NOMO-1 treated with DMSO at 0.1 percent for 48 hours (cell line): ENCODE data around the gene ARMC10.
"Not testable (repeated sequence)": the region's sequence is repeated elsewhere in the genome, so short reads cannot be mapped to it uniquely, and the experiment has no call there.

ENCODE experiments used
- DNase-seq: peaks from one replicate; lab custom pipeline; 2025; ENCODE audit not compliant: unreplicated experiment; lab: John Stamatoyannopoulos, UW

Gene ARMC10

DNA sequence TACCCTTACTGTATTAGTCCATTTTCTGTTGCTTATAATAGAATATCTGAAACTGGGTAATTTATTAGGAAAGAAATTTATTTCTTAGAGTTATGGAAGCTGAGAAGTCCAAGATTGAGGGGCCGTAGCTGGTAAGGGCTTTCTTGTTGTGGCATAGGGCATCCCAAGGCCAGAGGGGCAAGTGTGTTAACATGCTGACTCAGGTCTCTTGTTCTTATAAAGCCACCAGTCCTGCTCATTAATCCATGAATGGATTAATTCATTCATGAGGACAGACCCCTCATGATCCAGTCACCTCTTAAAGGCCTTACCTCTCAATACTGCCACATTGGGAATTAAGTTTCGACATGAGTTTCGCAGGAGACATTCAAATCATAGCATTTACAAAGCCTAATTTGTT lies 2.4 kb downstream of the ARMC10 start:
- no peak for DNase-seq

DNA sequence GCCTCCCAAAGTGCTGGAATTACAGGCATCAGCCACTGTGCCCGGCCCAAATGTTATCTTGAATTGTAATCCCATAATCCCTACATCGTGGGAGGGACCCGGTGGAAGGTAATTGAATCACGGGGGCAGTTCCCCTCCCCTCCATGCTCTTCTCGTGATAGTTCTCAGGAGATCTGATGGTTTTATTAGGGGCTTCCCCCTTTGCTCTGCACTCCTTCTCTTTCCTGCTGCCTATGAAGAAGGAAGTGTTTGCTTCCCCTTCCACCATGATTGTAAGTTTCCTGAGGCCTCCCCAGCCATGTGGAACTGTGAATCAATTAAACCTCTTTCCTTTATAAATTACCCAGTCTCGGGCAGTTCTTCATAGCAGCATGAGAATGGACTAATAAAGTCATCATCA lies 3.3 kb downstream of the ARMC10 start:
- not testable (repeated sequence) for DNase-seq

DNA sequence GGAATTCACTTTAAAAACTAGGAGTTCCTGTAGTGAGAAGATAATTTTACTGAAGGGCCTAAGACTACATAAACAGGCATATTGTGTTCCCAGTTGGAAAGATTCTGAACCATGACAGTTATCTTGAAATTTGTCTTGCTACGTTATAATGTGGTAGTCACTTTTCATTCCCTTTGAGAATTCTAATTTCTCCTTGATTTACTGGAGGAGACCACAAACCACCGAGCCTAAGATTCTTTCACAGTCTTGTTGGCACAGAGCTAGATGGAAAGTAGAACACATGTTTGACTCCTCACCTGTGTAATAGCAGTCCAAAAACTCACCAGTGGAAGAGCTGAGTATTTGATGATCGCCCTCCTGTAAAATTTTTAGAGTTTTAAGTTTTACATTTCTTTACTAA lies 4.9 kb downstream of the ARMC10 start:
- no peak for DNase-seq

DNA sequence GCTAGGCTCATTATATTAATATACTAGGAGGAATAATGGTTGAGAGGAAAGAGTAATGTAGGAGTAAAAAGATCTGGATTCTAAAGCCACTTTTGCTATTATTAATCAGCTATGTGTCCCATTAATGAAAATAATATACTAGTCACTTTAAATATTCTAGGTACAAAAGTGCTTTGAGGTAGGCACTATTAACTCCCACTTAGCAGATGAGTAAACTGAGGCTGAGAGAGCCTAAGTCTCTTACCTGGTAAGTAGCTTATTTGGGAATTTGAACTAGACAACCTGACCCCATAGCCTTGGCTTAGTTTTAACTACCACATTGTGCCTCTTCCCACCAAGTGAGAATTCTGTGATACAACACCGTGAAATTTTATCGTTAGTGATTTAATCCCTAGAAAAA lies 6.0 kb downstream of the ARMC10 start:
- DNase-seq, result no peak

DNA sequence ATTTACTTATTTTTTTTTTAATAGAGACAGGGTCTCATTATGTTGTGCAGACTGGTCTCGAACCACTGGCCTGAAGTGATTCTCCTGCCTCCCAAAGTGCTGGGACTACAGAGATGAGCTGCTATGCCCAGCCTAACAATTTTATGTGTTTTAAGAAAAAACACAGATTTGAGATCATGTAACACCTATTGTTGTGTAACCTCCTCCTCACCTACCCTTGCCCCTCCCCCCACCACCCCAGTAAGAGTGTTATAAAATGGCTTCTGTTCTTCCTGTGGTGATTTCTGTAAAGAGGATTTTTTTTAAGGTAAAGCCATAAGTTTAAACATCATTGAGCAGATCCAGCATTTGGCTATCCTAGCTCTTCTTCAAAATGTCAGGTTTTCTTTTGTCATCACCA lies 7.6 kb downstream of the ARMC10 start:
- DNase-seq, result no peak

DNA sequence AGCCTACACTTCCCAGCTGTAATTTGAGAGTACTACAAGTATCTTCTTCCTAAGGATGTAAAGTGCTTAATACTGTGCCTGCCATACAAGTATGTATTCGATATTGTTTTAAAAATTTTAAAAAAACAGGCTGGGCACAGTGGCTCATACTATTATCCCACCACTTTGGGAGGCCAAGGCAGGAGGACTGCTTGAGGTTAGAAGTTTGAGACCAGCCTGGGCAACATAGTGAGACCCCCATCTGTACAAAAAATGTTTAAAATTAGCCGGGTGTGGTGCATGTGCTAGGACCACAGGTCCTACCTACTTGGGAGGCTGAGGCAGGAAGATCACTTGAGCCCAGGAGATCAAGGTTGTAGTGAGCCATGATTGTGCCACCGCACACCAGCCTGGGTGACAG lies 8.3 kb downstream of the ARMC10 start:
- no peak for DNase-seq

DNA sequence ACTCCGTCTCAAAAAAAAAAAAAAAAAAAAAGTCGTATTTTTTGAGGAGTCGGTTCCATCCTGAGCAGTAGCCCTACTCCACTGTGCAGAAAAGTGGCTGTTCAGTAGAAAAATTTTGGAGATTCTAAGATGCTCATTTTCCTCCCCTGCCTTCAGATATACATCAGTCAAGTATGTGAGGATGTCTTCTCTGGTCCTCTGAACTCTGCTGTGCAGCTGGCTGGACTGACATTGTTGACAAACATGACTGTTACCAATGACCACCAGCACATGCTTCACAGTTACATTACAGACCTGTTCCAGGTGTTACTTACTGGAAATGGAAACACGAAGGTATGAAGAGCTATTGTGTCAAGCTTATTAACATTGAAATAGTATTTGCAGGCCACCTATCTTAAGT lies 17.4 kb downstream of the ARMC10 start:
- not testable (repeated sequence) for DNase-seq

DNA sequence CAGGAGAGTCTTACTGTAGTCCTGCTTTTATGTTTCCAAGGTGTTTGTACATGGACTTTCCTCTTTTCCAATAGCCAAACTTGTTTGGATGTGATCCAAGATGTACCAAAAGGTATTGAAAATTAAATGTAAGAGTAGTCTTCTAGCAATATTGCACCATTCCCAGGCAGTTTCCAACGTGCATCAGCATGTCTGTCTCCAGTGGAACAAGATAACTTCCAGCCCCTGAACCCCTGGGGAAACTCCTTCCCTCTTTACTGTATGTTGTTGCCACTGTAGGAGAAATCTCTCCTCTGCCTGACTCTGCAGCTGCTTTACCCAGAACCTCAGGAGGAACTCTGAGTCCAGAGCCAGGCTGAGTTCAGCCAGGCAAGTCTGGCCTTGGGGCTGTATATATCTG lies 18.5 kb downstream of the ARMC10 start:
- no peak for DNase-seq

DNA sequence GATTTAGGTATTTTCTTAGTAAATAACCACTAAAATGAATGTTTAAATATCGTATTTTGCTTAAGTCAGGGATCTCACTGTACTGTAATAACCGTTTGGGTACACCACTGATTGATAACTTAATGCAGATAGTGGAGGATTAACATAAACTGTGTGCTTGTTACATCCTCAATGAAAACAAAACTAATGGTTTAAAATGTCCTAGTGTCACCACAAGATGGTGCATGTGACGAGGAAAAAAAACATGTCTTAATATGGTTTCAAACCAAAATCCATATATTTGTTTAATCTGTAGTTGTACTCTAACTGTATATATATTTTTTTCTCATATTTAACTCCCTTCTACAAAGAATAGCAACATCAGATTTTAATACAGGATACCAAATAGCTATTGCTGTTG lies 19.2 kb downstream of the ARMC10 start:
- no peak for DNase-seq

DNA sequence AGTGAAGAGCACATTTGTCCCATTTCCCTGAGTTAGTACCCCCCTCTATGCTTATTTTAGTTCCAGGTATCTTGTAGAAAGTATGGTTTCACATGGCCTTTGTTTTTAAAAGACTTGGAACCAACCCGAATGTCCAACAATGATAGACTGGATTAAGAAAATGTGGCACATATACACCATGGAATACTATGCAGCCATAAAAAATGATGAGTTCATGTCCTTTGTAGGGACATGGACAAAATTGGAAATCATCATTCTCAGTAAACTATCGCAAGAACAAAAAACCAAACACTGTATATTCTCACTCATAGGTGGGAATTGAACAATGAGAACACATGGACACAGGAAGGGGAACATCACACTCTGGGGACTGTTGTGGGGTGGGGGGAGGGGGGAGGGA lies 20.6 kb downstream of the ARMC10 start:
- not testable (repeated sequence) for DNase-seq

DNA sequence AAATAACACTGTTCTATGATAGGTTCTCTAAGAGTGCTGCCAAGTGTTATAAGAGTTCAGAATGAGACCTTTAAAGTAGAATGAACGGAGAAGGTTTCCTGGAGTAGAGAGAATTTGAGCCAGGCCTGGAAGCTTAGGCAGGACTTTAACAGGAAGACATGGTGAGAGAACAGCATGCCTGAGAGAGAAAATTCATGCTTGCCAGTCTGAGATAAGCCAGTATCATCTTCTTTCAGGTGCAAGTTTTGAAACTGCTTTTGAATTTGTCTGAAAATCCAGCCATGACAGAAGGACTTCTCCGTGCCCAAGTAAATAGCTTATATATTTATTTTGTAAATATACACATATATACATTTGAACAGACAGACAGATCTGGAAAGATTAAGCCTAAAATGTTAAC lies 22.1 kb downstream of the ARMC10 start:
- no peak for DNase-seq

DNA sequence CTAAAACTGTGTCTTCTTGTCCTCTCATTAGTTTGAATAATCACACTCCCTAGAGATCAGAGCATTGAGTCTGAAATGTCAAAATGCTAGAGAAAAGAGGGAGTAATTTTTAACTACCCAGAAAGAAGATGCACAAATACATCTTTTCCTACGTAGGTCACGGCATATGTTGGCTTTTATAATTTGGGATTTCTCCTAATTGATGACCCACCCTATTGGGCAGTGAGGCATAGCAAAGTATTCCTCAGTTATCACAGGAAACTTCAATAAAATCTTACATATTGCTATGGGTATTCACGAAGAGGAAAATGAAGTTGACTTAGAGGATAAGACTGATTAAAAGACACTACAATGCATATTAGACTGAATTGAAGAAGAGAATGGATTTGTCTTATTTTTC lies 25.4 kb downstream of the ARMC10 start:
- DNase-seq, result no peak

DNA sequence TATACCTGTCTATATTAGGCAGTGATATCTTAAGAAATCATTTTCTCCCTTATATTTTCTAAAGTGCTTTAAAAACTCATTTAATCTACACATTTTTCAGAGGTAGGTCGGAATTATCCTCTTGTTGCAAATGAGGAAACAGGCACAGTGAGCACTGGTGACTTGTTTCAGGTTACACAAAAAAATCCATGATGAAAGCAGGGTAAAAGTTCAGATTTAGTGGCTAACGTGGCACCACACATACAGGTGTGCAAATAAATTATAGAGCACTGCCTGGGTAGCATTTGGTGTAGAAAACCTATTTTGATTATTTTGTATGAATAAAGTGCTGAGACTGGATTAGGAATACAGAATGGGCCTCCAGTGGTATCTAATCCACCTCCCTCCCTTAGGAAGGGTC lies 26.6 kb downstream of the ARMC10 start:
- no peak for DNase-seq

DNA sequence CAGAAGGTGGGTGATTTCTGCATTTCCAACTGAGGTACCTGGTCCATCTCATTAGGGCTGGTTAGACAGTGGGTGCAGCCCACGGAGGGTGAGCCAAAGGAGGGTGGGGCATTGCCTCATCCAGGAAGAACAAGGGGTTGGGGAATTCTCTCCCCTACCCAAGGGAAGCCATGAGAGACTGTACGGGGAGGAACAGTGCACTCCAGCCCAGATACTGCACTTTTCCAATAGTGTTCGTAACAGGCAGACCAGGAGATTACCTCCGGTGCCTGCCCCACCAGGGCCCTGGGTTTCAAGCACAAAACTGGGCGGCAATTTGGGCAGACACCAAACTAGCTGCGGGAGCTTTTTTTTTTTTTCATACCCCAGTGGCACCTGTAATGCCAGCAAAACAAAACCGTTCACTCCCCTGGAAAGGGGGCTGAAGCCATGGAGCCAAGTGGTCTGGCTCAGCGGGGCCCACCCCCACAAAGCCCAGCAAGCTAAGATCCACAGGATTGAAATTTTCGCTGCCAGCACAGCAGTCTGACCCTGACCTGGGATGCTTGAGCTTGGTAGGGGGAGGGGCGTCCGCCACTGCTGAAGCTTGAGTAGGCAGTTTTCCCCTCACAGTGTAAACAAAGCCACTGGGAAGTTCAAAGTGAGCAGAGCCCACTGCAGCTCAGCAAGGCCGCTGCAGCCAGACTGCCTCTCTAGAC lies 31.2 kb downstream of the ARMC10 start:
- no peak for DNase-seq

DNA sequence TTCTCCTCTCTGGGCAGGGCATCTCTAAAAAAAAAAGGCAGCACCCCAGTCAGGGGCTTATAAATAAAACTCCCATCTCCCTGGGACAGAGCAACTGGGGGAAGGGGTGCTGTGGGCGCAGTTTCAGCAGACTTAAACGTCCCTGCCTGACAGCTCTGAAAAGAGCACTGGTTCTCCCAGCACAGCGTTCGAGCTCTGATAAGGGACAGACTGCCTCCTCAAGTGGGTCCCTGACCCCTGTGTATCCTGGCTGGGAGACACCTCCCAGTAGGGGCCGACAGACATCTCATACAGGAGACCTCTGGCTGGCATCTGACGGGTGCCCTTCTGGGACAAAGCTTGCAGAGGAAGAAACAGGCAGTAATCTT lies 31.7 kb downstream of the ARMC10 start:
- DNase-seq, result not testable (repeated sequence)

DNA sequence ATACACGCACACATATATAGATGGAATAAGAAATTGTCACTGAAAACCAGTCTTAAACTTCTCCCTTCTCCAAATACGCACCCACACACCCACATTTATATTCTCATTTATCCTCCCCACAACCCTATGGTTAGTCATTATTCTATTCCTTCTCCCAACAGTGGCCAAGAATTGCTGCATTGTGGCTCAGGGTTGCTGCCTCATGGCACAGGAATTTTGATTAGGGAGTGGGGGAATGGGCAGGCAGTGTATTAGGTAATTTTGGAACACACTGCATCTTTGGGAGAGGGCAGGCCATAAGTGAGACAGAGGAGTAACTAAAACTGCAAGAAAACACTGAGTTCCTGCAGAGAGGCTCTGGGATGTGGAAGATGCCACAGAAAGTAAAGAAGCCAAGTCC lies 38.2 kb downstream of the ARMC10 start:
- DNase-seq, result no peak

DNA sequence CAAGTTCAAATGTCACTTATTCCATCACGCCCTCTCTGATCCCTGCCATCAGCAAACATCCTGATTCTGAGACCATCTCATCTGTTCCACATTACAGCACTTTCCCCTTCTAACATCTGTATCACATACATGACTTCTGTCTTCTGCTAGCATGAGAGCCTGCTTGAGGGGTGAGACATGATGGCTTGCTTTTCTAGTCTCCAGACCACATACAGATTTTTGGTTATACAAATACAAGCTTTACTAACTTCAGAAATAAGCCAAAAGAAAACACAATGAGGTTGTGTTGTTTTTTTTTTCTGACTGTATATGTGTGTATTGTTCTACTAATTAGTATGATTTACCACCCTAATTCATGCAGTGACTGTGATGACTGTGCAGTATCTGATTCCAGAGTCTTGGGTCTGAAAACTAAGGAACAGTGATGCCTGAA lies 39.7 kb downstream of the ARMC10 start:
- no peak for DNase-seq

DNA sequence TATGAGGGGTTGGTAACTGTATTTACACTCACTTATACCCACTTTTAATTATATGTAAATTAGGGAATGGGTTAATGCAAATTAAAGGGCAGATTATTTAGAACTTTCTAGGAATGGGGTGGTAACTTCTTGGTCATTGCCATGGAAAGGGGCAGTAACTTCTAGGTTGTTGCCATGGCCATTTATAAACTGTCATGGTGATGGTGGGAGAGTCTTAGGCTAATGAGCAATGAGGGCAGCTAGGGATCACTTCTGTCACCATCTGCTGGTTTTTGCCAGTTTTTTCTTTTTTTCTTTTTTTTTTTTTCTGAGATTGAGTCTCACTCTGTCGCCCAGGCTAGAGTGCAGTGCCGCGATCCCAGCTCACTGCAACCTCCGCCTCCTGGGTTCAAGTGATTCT lies 40.8 kb downstream of the ARMC10 start:
- DNase-seq, result no peak

DNA sequence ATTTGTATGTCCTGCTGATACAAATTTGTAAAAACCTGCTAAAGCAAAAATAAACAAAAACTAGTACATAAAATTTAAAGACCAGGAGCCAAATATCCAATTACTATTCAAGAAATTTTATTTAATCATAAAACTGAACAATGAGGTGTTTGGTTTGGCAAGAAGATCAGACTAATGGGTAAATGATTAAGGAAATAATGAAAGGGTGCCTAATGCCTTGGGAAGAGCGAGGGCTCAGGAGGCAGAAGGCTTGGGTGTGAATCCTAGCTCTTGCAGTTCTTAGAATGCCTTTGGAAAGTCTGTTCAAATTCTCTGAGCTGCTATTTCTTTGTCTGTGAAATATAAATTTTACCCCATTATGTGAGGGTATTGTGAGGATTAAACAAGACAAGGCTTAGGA lies 41.6 kb downstream of the ARMC10 start:
- no peak for DNase-seq

DNA sequence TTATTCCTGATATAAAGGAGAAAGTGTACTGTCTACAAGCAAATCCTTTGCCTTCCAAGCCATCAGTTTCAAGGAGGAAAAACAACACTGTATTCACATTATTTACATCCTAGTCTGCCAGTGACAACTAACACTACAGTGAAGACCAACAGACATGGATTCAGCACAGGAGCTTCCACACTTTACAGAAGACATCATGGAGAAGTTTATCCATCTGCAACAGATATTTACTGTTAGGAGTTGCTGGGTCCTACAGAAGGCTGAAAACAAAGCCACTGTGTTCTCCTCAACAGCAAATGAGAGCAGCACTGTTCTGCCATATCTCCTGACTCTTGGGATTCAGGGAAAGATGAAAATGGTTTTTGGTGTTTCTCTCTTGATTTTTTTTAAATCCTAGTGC lies 42.1 kb downstream of the ARMC10 start:
- DNase-seq, result no peak

DNA sequence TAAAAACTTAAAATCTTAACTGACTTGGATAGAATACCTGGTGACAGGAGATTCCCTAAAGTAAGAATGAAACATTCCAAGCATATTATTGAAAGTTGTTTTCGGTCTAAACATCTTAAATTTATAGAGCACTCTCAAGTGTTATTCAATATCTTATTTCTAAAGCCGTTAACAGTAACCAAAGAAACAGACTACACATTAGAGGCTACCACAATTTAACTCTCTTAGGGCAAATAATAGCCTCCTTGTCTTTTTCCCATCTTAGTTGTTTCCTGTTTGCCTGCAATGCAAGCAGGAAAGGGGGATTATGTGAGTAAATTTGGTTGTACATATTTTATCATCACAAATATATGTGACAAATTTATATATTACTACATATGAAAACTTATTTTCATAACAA lies 42.5 kb downstream of the ARMC10 start:
- DNase-seq, result no peak

DNA sequence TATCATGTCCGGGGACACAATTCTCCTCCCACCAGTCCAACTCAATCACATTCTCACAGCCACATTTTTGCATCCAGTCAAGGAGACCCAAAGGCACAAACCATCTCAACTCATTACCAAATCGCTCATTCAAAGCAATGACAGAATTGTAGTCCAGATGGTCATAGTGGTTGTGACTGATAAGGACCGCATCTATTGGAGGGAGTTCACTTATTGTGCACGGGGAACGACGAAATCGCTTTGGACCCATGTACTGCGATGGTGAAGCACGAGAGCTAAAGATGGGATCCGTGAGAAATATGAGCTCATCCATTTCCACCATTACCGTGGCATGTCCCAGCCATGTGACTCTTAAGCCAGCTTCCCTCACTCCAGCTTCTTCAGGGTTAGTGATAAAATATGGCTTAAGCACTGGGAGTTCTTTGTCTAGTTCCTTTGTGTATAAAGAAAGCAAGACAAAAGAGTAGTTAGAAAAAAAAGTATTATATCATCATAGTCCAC lies 44.9 kb downstream of the ARMC10 start:
- no peak for DNase-seq

DNA sequence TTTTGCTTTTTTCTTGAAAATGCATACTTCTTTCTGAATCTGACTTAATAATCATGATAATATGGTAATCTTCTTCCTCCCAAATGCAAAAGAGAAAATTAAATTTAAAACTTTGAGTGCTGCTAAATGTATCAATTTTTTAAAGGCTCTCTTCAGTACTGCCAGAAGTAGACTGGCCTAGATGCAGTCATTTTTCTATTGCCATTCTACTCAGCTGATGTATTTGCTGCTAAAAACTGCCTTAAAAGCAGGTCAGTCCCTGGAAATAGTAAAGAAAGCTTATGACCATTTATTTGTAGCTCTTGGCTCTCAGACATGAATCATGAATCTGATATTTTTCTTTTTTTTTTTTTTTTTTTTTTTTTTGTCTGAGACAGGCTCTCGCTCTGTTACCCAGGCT lies 45.4 kb downstream of the ARMC10 start:
- DNase-seq, result no peak
